Measurements from ENCODE around the gene STAT3.

STAT3 gene

GRCh38 chr17:42274812-42275526, 113.3 kb downstream of the STAT3 start:
- peaks cover 32% of the 10 kb centered on the region for H3K4me1 ChIP-seq (ENCODE audit: control insufficient read depth, low read depth, low read length)
- no peaks in the 10 kb centered on the region for H3K9me3 ChIP-seq (ENCODE audit: control insufficient read depth, low read depth, low read length)
- H3K9ac ChIP-seq (ENCODE audit: low read length): peak overlapping the region; percentile 57
- peak overlapping the region; percentile 36 for H3K27ac ChIP-seq (ENCODE audit: low read length)
- H3K36me3 ChIP-seq (ENCODE audit: control insufficient read depth, low read depth, low read length): no peaks in the 10 kb centered on the region
- peak overlapping the region; percentile 79 for H3K4me3 ChIP-seq (ENCODE audit: low read length)
- H3K27me3 ChIP-seq (ENCODE audit: control insufficient read depth, insufficient read depth, low read length): no peaks in the 10 kb centered on the region

GRCh38 chr17:42274253-42274542, 114.0 kb downstream of the STAT3 start:
- no peak overlapping the region for H3K27ac ChIP-seq (ENCODE audit: low read length)

GRCh38 chr17:42273474-42274252, 114.6 kb downstream of the STAT3 start:
- peaks cover 32% of the 10 kb centered on the region for H3K4me1 ChIP-seq (ENCODE audit: control insufficient read depth, low read depth, low read length)
- H3K36me3 ChIP-seq (ENCODE audit: control insufficient read depth, low read depth, low read length): no peaks in the 10 kb centered on the region
- H3K4me3 ChIP-seq (ENCODE audit: low read length): peak overlapping the region; percentile 79
- no peak overlapping the region for H3K27ac ChIP-seq (ENCODE audit: low read length)
- no peaks in the 10 kb centered on the region for H3K27me3 ChIP-seq (ENCODE audit: control insufficient read depth, insufficient read depth, low read length)
- no peaks in the 10 kb centered on the region for H3K9me3 ChIP-seq (ENCODE audit: control insufficient read depth, low read depth, low read length)
- H3K9ac ChIP-seq (ENCODE audit: low read length): peak overlapping the region; percentile 2

More at GRCh38 chr17:42274253-42274542, 114.0 kb downstream of the STAT3 start:
- Histone ChIP-seq H3K27me3 (ENCODE audit: control insufficient read depth, insufficient read depth, low read length) (no peaks in the 10 kb centered on the region), H3K9me3 (ENCODE audit: control insufficient read depth, low read depth, low read length) (no peaks in the 10 kb centered on the region), H3K36me3 (ENCODE audit: control insufficient read depth, low read depth, low read length) (no peaks in the 10 kb centered on the region), H3K9ac (ENCODE audit: low read length) (peak overlapping the region; percentile 57), H3K4me3 (ENCODE audit: low read length) (peak overlapping the region; percentile 79), H3K4me1 (ENCODE audit: control insufficient read depth, low read depth, low read length) (peaks cover 32% of the 10 kb centered on the region)

GRCh38 chr17:42272162-42272907, 115.9 kb downstream of the STAT3 start:
- H3K27ac ChIP-seq (ENCODE audit: low read length): no peak overlapping the region
- H3K4me1 ChIP-seq (ENCODE audit: control insufficient read depth, low read depth, low read length): peaks cover 32% of the 10 kb centered on the region
- H3K9ac ChIP-seq (ENCODE audit: low read length): no peak overlapping the region
- H3K9me3 ChIP-seq (ENCODE audit: control insufficient read depth, low read depth, low read length): no peaks in the 10 kb centered on the region
- no peaks in the 10 kb centered on the region for H3K36me3 ChIP-seq (ENCODE audit: control insufficient read depth, low read depth, low read length)
- H3K4me3 ChIP-seq (ENCODE audit: low read length): no peak overlapping the region
- no peaks in the 10 kb centered on the region for H3K27me3 ChIP-seq (ENCODE audit: control insufficient read depth, insufficient read depth, low read length)

GRCh38 chr17:42271779-42272035, 116.5 kb downstream of the STAT3 start:
- H3K27me3 ChIP-seq (ENCODE audit: control insufficient read depth, insufficient read depth, low read length): no peaks in the 10 kb centered on the region
- no peaks in the 10 kb centered on the region for H3K9me3 ChIP-seq (ENCODE audit: control insufficient read depth, low read depth, low read length)
- no peak overlapping the region for H3K4me3 ChIP-seq (ENCODE audit: low read length)
- H3K4me1 ChIP-seq (ENCODE audit: control insufficient read depth, low read depth, low read length): peaks cover 32% of the 10 kb centered on the region
- no peak overlapping the region for H3K27ac ChIP-seq (ENCODE audit: low read length)
- no peaks in the 10 kb centered on the region for H3K36me3 ChIP-seq (ENCODE audit: control insufficient read depth, low read depth, low read length)
- no peak overlapping the region for H3K9ac ChIP-seq (ENCODE audit: low read length)

- Histone ChIP-seq H3K4me1 (ENCODE audit: control insufficient read depth, low read depth, low read length) (peaks cover 32% of the 10 kb centered on the region), H3K27me3 (ENCODE audit: control insufficient read depth, insufficient read depth, low read length) (no peaks in the 10 kb centered on the region), H3K9ac (ENCODE audit: low read length) (no peak overlapping the region), H3K27ac (ENCODE audit: low read length) (no peak overlapping the region), H3K36me3 (ENCODE audit: control insufficient read depth, low read depth, low read length) (no peaks in the 10 kb centered on the region), H3K9me3 (ENCODE audit: control insufficient read depth, low read depth, low read length) (no peaks in the 10 kb centered on the region), H3K4me3 (ENCODE audit: low read length) (no peak overlapping the region)
Observed at GRCh38 chr17:42271006-42271778, 117.0 kb downstream of the STAT3 start.

- Histone ChIP-seq H3K9ac (ENCODE audit: low read length) (no peak overlapping the region), H3K36me3 (ENCODE audit: control insufficient read depth, low read depth, low read length) (no peaks in the 10 kb centered on the region), H3K9me3 (ENCODE audit: control insufficient read depth, low read depth, low read length) (no peaks in the 10 kb centered on the region), H3K27me3 (ENCODE audit: control insufficient read depth, insufficient read depth, low read length) (no peaks in the 10 kb centered on the region), H3K4me3 (ENCODE audit: low read length) (no peak overlapping the region), H3K4me1 (ENCODE audit: control insufficient read depth, low read depth, low read length) (peaks cover 32% of the 10 kb centered on the region), H3K27ac (ENCODE audit: low read length) (no peak overlapping the region)
Observed at GRCh38 chr17:42270596-42270995, 117.6 kb downstream of the STAT3 start.

- H3K36me3 ChIP-seq (ENCODE audit: control insufficient read depth, low read depth, low read length): no peaks in the 10 kb centered on the region
- peaks cover 32% of the 10 kb centered on the region for H3K4me1 ChIP-seq (ENCODE audit: control insufficient read depth, low read depth, low read length)
- H3K9me3 ChIP-seq (ENCODE audit: control insufficient read depth, low read depth, low read length): no peaks in the 10 kb centered on the region
- no peak overlapping the region for H3K9ac ChIP-seq (ENCODE audit: low read length)
- H3K27me3 ChIP-seq (ENCODE audit: control insufficient read depth, insufficient read depth, low read length): no peaks in the 10 kb centered on the region
- H3K27ac ChIP-seq (ENCODE audit: low read length): no peak overlapping the region
- no peak overlapping the region for H3K4me3 ChIP-seq (ENCODE audit: low read length)
Observed at GRCh38 chr17:42270170-42270535, 118.1 kb downstream of the STAT3 start.

GRCh38 chr17:42268236-42268635, 120.0 kb downstream of the STAT3 start:
- Histone ChIP-seq H3K27me3 (ENCODE audit: control insufficient read depth, insufficient read depth, low read length) (no peaks in the 10 kb centered on the region), H3K4me3 (ENCODE audit: low read length) (no peak overlapping the region), H3K9ac (ENCODE audit: low read length) (no peak overlapping the region), H3K4me1 (ENCODE audit: control insufficient read depth, low read depth, low read length) (peaks cover 15% of the 10 kb centered on the region), H3K9me3 (ENCODE audit: control insufficient read depth, low read depth, low read length) (no peaks in the 10 kb centered on the region), H3K36me3 (ENCODE audit: control insufficient read depth, low read depth, low read length) (no peaks in the 10 kb centered on the region), H3K27ac (ENCODE audit: low read length) (no peak overlapping the region)

GRCh38 chr17:42266918-42267766, 121.1 kb downstream of the STAT3 start:
- Histone ChIP-seq H3K4me1 (ENCODE audit: control insufficient read depth, low read depth, low read length) (peaks cover 4% of the 10 kb centered on the region), H3K4me3 (ENCODE audit: low read length) (no peak overlapping the region), H3K27me3 (ENCODE audit: control insufficient read depth, insufficient read depth, low read length) (no peaks in the 10 kb centered on the region), H3K9me3 (ENCODE audit: control insufficient read depth, low read depth, low read length) (no peaks in the 10 kb centered on the region), H3K27ac (ENCODE audit: low read length) (no peak overlapping the region), H3K9ac (ENCODE audit: low read length) (no peak overlapping the region), H3K36me3 (ENCODE audit: control insufficient read depth, low read depth, low read length) (no peaks in the 10 kb centered on the region)

GRCh38 chr17:42266462-42266861, 121.8 kb downstream of the STAT3 start:
- Histone ChIP-seq H3K4me1 (ENCODE audit: control insufficient read depth, low read depth, low read length) (no peaks in the 10 kb centered on the region), H3K9me3 (ENCODE audit: control insufficient read depth, low read depth, low read length) (no peaks in the 10 kb centered on the region), H3K27ac (ENCODE audit: low read length) (no peak overlapping the region), H3K36me3 (ENCODE audit: control insufficient read depth, low read depth, low read length) (no peaks in the 10 kb centered on the region), H3K9ac (ENCODE audit: low read length) (no peak overlapping the region), H3K27me3 (ENCODE audit: control insufficient read depth, insufficient read depth, low read length) (no peaks in the 10 kb centered on the region), H3K4me3 (ENCODE audit: low read length) (no peak overlapping the region)

All from iPS-18a (cell line).